ENCODE results near the gene PRRX2.
"Not testable (repeated sequence)": the region's sequence is repeated elsewhere in the genome, so short reads cannot be mapped to it uniquely, and the experiment has no call there.

DNA sequence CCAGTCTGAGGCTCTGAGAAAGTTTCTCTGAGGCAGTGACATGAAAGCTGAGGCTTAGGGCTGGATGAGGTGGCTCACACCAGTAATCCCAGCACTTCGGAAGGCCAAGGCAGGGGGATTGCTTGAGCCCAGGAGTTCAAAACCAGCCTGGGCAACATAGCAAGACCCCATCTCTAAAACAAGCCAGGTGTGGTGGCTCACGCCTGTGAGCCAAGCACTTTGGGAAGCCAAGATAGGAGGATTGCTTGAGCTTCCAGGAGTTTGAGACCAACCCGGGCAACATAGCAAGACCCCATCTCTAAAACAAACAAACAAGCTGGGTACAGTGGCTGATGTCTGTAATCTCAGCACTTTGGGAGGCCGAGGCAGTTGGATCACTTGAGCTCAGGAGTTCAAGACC, 83.6 kb downstream of the PRRX2 start:
- TF ChIP-seq, protein P1, sequence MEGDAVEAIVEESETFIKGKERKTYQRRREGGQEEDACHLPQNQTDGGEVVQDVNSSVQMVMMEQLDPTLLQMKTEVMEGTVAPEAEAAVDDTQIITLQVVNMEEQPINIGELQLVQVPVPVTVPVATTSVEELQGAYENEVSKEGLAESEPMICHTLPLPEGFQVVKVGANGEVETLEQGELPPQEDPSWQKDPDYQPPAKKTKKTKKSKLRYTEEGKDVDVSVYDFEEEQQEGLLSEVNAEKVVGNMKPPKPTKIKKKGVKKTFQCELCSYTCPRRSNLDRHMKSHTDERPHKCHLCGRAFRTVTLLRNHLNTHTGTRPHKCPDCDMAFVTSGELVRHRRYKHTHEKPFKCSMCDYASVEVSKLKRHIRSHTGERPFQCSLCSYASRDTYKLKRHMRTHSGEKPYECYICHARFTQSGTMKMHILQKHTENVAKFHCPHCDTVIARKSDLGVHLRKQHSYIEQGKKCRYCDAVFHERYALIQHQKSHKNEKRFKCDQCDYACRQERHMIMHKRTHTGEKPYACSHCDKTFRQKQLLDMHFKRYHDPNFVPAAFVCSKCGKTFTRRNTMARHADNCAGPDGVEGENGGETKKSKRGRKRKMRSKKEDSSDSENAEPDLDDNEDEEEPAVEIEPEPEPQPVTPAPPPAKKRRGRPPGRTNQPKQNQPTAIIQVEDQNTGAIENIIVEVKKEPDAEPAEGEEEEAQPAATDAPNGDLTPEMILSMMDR (conservative IDR thresholded peaks at IDR 0.05; ENCODE audit: low read depth, low read length): not testable (repeated sequence)
- TF ChIP-seq RFX5 (IDR thresholded peaks at IDR 0.05; ENCODE audit: low read depth, low read length); RCOR1 (IDR thresholded peaks at IDR 0.05; ENCODE audit: insufficient replicate concordance, low read length); POLR2A (IDR thresholded peaks at IDR 0.05; ENCODE audit: low read depth, low read length); CEBPB (IDR thresholded peaks at IDR 0.05; ENCODE audit: low read depth, low read length); FOS (IDR thresholded peaks at IDR 0.05; ENCODE audit: low read depth, low read length); RAD21 (IDR thresholded peaks at IDR 0.05; ENCODE audit: low read length); MAFK (IDR thresholded peaks at IDR 0.05; ENCODE audit: low read depth, low read length); BHLHE40 (IDR thresholded peaks at IDR 0.05; ENCODE audit: low read depth, low read length); SMC3 (IDR thresholded peaks at IDR 0.05; ENCODE audit: low read depth, low read length): not testable (repeated sequence)
- TF ChIP-seq, protein P2, sequence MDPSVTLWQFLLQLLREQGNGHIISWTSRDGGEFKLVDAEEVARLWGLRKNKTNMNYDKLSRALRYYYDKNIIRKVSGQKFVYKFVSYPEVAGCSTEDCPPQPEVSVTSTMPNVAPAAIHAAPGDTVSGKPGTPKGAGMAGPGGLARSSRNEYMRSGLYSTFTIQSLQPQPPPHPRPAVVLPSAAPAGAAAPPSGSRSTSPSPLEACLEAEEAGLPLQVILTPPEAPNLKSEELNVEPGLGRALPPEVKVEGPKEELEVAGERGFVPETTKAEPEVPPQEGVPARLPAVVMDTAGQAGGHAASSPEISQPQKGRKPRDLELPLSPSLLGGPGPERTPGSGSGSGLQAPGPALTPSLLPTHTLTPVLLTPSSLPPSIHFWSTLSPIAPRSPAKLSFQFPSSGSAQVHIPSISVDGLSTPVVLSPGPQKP (IDR thresholded peaks at IDR 0.05; ENCODE audit: borderline replicate concordance, low read depth, low read length): not testable (repeated sequence)
- TF ChIP-seq, protein P3, sequence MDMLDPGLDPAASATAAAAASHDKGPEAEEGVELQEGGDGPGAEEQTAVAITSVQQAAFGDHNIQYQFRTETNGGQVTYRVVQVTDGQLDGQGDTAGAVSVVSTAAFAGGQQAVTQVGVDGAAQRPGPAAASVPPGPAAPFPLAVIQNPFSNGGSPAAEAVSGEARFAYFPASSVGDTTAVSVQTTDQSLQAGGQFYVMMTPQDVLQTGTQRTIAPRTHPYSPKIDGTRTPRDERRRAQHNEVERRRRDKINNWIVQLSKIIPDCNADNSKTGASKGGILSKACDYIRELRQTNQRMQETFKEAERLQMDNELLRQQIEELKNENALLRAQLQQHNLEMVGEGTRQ (IDR thresholded peaks at IDR 0.05; ENCODE audit: low read depth, low read length): not testable (repeated sequence)

Measured in IMR-90 (cell line).